HG03135 (cell line): Measurements from ENCODE around the gene ARHGAP22.

Experiments used
- ATAC-seq: cut with Tn5 transposase; IDR thresholded peaks from one replicate; pipeline ENCODE4 v1.9.1; 2021; ENCODE audit warnings: mild to moderate bottlenecking, moderate library complexity; ENCODE audit not compliant: unreplicated experiment

ARHGAP22 gene

DNA sequence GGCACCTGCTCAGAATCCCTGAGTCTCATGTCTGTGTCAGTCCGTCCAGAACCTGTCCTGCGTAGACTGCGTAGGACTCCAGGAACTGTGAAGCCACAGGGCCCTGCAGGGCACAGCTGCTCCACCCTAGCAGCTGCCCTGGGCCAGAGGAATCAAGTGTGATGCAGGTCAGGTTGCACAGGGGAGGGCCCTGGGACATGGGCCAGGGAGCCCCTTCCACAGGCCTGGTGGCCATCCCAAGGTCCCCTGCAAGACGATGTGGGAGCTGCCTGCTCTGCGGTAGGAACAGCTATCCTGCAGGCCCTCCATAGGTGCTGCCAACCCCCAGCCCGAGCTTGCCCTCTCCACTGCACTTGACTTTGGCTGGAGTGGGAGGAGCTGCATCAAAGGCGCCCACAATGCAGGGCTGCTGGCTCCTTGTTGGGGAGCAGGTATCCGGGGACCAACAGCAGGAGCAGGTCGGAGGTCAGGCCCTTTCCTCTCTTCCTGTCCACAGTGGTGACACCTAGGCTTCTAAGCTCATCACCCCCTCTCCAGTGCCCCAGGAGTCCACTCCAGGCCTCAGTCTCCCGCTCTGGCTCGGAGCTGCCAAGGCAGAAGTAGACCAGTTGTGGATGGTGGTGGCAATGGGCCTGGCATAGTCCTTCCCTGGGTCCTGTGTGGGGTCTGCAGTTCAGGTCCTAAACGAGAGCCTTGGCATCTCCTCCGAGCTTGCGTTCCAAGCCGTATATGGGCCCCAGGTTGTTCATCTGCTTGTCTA, 149.3 kb downstream of the ARHGAP22 start:
- no peak for ATAC-seq

- no peak for ATAC-seq
Measured at GRCh38 chr10:48455055-48455391, 149.8 kb downstream of the ARHGAP22 start.

DNA sequence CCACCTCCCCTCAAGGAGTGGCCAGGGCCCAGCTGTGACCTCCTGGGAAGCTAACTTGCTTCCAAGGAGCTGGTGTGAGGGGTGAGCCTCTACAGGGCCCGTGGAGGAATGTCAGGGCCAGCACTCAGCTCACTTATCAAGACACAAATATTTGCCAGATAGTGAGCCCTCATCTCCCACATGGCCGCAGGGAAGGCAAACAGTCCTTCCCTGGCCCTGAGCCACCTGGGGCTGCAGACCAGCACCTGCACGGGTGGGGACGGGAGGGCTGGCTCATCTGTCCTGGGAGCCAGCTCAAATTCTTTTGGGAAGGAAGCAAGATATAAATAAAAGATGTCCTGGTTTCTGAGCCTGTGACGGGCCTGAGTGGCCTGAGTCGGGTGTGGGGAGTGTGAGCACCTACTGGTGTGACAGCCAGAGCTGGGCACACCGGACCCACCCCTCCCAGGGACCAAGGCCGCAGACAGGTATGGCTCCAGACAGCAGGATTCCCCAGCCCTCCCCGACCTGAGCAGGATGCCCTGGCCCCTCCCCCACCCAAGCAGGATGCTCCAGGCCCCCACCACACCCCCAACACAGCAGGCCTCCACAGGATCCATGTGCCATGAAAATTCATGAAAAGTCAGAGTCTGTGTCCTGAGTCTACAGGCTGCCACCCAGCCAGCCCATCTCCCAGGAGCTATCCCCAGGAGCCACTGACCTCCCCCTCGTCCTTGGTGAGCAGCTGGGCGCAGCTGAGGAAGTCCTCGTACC, 150.4 kb downstream of the ARHGAP22 start:
- ATAC-seq, result no peak

DNA sequence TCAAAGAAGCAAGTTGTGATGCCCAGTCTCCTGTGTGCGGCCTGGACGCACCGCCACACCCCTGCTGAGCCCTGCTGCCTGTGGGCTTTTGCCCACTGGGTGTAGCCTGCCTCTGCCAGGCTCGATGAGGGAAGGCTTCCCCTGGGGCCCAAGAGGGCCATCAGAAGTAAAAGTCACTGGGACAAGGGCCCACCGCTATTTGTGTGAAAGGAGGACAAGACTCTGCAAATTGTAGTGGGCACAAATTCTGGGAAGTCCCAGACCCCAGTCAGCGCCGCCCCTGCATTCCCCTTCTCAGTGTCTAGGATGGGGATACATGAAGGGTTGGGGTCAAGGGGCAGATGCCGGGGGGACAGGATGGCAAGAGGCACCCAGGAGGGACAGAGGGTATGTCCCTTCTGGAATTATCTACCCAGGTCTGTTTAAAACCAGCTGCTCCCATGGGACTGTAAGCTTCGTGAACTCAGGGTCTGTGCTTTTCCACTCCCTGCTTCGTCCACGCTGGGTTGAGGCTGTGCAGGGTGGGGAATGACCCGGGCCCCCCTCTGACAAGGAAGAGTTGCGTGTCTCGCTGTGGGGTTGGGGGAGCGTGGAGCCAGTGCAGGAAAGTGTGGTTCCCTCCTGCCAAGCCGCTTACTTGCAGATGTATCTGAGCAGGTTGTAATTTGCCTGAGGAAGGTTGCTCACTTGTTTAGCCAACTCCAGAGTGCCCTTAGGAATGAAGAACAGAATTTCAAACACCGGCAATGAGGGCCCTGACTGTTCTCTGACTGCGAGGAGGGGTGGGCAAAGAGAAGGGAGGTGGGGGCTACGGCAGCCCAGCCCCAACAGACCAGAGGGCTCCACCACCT, 151.2 kb downstream of the ARHGAP22 start:
- ATAC-seq, result no peak

DNA sequence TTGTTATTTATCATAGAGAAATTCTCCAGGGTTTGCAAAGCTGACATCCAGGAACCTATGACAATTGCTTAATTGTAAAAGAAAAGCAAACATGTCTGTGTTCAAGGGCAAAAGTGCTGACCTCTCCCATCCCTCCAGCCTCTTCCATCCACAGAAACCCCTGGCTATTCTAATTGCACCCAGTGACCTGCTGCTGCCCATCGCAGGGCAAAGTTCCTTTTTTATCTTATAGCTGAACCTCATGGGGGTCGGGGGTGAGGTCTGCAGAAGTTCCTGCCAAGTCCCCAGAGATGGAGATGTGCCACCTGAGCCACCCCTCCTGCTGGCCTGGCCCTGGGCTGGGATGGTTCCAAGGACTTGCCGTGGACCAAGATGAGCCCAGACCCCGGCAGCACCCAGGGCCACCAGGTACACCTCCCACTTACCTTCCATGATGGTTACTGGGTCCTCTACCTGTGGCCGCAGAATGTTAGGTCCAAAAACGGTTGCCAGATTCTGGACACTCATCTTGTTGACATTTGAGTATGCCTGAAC, 151.9 kb downstream of the ARHGAP22 start:
- ATAC-seq, result no peak

DNA sequence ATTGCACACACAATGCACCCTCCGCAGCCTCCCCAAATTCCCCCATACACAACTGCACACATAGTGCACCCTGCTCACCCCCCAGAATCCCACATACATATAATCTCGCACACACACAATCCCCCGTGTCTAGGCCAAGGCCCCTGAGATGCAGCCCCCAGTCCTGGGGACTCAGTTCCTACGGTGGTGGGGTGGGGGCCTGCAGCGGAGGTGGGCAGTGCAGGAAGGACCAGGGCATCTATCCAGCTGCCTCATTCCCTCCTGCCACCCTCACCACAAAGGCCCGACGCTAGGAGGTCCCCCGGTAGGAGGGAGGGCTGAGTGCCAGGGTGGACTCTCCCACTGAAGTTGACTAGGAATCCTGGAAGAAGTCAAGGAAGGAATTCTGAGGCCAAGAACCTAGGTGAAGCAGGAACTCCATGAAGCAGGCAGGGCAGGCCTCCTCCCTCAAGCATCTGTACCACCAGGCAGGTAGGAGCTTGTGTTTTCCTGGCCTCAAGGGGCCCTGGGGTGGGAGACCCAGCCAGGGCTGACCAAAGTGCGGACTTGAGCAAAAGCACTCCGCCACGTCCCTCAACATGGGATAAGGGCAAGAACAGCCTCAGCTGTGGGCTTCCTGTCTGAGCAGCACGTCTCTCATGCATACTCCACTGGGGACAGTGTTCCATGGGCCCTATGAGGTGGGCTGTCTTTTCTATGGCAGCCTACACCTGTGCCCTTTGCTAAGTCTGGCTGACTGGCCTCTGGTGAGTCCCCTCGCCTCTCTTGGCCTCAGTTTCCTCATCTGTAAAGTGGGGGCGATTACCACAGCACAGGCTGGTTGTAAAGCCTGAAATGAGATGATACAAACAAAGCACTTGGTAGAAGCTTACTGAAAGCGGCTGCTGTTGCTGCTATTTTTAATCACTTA, 152.6 kb downstream of the ARHGAP22 start:
- no peak for ATAC-seq

- no peak for ATAC-seq
Measured at GRCh38 chr10:48450741-48451466, 154.0 kb downstream of the ARHGAP22 start.

DNA sequence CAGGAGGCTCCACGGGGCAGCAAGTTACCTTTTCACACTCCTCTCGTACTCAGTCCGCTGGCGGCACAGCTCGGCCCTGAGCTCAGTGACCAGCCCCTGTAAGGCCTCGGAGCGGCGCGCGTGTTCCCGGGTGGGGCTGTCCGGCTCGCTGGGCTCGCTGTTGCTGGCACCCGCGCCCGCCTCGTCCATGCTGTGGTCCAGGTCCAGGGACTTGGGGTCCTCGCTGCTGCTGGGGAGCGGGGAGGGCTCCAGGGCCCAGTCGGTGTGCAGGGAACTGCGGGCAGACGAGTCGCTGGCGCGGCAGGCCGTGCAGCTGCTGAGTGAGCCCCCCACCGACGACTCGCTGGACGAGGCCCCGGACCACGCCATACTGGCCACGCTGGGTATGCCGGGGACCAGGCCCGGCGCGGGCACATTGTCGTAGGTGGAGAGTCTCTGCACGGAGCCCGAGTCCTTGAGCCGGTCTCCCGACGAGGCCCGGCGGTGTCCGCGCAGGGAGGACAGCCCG, 154.6 kb downstream of the ARHGAP22 start:
- ATAC-seq, result no peak

DNA sequence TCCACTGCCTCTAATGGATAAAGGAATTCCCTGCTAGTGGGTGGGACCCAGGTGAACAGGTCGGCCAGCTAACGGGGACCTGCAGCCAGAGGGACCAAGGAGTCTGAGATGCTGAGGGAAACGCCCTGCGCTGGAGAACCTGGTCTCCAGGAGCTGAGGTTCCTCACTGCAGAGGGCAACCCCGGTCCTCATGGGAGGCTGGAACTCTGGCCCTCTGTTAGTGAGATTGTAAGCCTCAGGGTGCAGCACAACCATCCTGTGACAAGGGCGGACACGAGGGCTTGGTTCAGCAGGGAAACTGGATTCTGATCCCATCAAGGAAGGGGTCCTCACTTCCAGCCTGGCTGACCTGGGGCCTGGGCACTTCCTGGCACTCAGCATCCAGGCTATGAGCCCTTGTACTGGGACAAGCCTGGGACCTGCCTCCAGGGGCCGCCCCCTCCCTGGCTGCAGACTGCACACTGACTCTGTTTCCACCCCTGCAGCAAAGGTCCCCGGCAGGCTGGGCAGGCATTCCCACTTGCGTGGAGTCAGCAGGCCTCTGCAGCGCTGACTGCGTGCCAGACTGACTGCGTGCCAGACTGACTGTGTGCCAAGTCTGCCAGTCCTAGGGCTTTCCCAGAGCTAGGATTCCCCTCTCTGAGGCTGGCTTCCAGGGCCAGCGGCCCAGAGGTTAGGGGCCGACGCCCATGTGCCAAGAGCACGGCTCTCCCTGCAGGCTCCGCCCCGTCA, 155.2 kb downstream of the ARHGAP22 start:
- no peak for ATAC-seq

GRCh38 chr10:48448796-48449195, 156.1 kb downstream of the ARHGAP22 start:
- no peak for ATAC-seq

DNA sequence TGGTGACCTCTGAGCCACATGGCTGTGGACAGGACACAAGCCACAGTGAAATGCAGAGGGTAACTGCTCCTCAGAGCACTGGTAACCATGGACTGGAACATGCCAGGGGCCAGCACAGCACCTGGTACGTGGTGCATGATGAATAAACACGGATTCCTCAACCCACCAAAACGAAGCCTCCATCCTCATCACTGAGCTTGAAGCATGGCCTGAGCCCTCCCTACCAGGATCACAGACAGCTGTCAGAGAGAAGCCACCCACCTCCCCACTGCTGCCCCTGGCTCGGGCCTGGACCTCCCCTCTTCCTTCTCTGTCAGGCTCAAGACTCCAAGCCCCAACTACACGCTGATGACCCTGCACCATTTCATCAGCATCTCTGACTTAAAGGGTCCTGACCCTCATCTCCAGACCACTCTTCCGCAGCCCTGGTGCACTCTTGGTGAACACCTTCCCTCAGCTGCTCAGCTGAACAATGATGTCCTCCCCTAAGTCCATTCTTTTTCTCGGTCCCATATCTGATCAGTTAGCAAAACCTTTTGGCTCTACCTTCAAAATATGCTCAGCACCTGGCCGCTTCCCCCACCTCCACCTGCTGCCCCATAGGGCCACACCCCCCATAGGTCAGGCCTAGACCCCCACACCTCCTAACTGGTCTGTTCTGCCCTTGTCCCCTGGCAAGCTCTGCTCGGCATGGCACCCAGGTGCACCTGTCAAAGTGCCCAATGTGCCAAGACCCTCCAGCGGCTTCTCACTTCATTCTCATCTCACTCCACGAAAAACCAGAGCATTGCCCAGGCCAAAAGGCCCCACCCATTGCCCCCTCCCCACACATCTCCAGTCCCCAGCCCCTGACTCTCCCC, 157.3 kb downstream of the ARHGAP22 start:
- no peak for ATAC-seq

DNA sequence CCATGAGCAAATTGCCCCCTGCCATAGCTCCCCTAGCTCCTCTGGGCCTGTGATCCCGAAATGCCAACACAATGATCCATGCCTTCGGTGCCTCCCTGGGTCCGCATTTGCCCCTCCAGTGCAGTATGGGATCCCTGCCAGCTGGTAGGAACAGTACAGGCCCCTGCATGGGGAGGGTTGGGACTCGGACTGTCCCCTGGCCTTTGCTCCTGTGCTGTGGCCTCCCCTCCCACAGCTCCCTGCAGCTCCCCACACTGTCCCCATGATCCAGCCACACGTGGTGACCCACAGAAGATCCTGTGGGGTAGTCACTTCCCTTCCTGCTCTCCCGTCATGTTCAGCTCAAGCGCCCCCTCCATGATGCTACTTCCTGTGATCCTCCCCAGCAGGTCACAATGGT, 158.1 kb downstream of the ARHGAP22 start:
- no peak for ATAC-seq

- ATAC-seq, result no peak
Measured at GRCh38 chr10:48445932-48446331, 158.9 kb downstream of the ARHGAP22 start.

DNA sequence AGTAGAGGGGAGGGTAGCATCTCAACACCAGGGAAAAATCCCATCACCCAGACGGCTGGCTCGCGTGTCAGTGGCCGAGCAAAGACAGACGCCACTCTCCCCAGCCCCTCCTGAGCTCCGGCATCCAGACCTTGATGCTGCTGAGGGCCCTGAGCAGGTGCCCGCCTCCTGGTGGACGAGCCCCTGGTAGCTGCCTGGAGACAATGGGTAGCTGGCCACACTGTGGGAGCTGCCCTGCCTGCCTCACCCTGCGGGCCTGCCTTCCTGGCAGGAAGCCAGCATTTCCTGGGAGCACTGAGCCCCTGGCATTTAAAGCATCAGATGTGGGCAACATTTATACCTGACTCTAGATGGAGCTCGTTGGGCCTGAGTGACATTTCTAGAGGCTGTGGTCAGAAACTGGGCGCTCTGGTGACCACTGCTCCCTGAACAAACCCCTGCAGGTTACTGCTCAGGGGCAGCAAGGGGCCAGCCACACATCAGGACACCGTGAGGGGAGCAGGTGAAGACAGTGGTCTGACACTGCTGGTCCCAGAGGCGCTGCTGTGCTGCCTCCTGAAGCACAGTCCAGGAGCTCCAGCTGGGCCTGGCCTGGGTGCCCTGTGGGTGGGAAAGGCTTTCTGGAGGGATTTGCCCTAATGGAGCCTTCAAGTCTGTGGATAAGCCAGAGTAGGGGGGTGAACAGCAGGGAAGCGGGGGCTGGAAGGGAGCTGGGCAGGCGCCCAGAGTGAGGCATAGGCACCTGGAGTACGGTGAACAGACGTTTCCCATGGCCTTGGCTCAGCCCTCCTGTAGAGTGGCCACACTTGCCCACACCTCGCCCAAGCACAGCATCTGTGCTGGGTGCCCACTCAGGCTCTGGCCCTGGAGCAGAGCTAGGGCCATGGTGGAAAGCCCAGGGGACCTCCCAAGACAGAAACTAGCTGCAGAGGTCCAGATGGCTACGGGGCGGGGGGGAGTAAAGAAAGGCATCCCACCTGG, 159.7 kb downstream of the ARHGAP22 start:
- no peak for ATAC-seq

GRCh38 chr10:48444266-48444665, 160.6 kb downstream of the ARHGAP22 start:
- ATAC-seq, result no peak

DNA sequence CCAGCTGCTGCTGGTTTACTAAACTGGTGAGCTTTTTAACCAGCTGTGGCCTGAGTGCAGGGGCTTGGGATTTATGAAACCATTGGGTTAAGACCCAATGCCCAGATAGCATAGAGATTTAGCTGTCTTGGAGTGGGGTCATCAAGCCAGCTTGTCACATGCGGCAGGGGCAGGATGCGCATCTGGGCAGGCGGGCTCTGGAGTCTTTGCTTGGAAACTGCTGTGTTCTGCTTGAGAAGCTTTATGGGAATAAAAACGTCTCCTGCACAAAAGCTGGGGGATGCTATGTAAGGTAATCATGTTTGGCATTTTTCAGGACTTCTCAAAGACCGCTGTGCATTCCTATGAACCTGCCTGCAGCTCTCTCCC, 162.1 kb downstream of the ARHGAP22 start:
- ATAC-seq, result no peak
